Keratinocyte (primary cell): ENCODE results near the gene JOSD1. TPM values are rescaled to one million over a fixed set of nuclear protein-coding genes. Genes with fewer than 3 reads are reported as not detected.

Experiments
- DNase-seq: peaks from one replicate; pipeline ENCODE4 v3.0.0-alpha.2; 2011; ENCODE audit warnings: low read depth, missing footprints, low spot score
- FAIRE-seq: peaks from 2 replicates; lab custom pipeline; 2011; peaks lifted over from hg19 to GRCh38; lab: Jason Lieb, UNC
- H2AFZ ChIP-seq: 2 replicates; pipeline ENCODE4 v1.6.0; 2012; ENCODE audit warnings: low read length, control low read depth, inconsistent platforms; ENCODE audit not compliant: control insufficient read depth
- H3K27ac ChIP-seq: 2 replicates; pipeline ENCODE4 v1.5.1; 2011; ENCODE audit warnings: low read length; ENCODE audit not compliant: control insufficient read depth, insufficient read depth
- H3K27me3 ChIP-seq: 3 replicates; pipeline ENCODE4 v1.6.0; 2011; ENCODE audit warnings: low read length; ENCODE audit not compliant: control insufficient read depth, insufficient read depth; ENCODE audit errors: extremely low read depth
- H3K36me3 ChIP-seq, 2 experiments: 2 replicates in 1 of 2; 3 replicates in 1 of 2; pipeline ENCODE4 v1.5.1; 2011; ENCODE audit warnings: low read length in 2 of 2, mild to moderate bottlenecking in 1 of 2; ENCODE audit not compliant: control insufficient read depth in 2 of 2, insufficient read depth in 2 of 2; ENCODE audit errors: extremely low read depth in 1 of 2
- H3K4me1 ChIP-seq: 3 replicates; pipeline ENCODE4 v1.5.1; 2011; ENCODE audit warnings: low read length; ENCODE audit not compliant: control insufficient read depth, insufficient read depth; ENCODE audit errors: extremely low read depth
- H3K4me2 ChIP-seq: 3 replicates; pipeline ENCODE4 v1.6.0; 2011; ENCODE audit warnings: low read depth, low read length; ENCODE audit not compliant: control insufficient read depth, insufficient read depth; ENCODE audit errors: extremely low read depth
- H3K4me3 ChIP-seq, 3 experiments: fragments of 200-600 bp in 1 of 3; sonication (generic) in 1 of 3; 2 replicates in 2 of 3; 3 replicates in 1 of 3; pipeline ENCODE4 v1.5.1; 2011 to 2016; ENCODE audit warnings: low read length in 3 of 3, mild to moderate bottlenecking in 3 of 3, control low read depth in 2 of 3, inconsistent platforms in 1 of 3, low read depth in 1 of 3, mixed read lengths in 1 of 3, mixed run types in 1 of 3, moderate library complexity in 1 of 3; ENCODE audit not compliant: control insufficient read depth in 2 of 3, insufficient read depth in 2 of 3; ENCODE audit errors: extremely low read depth in 1 of 3
- H3K79me2 ChIP-seq: 2 replicates; pipeline ENCODE4 v1.6.0; 2012; ENCODE audit warnings: low read length; ENCODE audit not compliant: control insufficient read depth, insufficient read depth
- H3K9ac ChIP-seq: 3 replicates; pipeline ENCODE4 v1.6.0; 2011; ENCODE audit warnings: low read length; ENCODE audit not compliant: control insufficient read depth, insufficient read depth; ENCODE audit errors: extremely low read depth
- H3K9me1 ChIP-seq: 3 replicates; pipeline ENCODE4 v1.6.0; 2011; ENCODE audit warnings: low read length; ENCODE audit not compliant: control insufficient read depth, insufficient read depth; ENCODE audit errors: extremely low read depth
- H3K9me3 ChIP-seq: 2 replicates; pipeline ENCODE4 v1.5.1; 2012; ENCODE audit warnings: low read depth, low read length; ENCODE audit not compliant: control insufficient read depth
- H4K20me1 ChIP-seq: 3 replicates; pipeline ENCODE4 v1.6.0; 2011; ENCODE audit warnings: low read length; ENCODE audit not compliant: control insufficient read depth, insufficient read depth; ENCODE audit errors: extremely low read depth
- CTCF ChIP-seq, 3 experiments: IDR thresholded peaks in 1 of 3; conservative IDR thresholded peaks in 1 of 3; optimal IDR thresholded peaks in 1 of 3; 2 replicates in 2 of 3; 3 replicates in 1 of 3; pipeline versions ENCODE3 to v1.5.1; 2011; ENCODE audit warnings: low read length in 3 of 3, mild to moderate bottlenecking in 3 of 3, moderate library complexity in 2 of 3, control low read depth in 1 of 3, inconsistent platforms in 1 of 3; ENCODE audit not compliant: insufficient read depth in 2 of 3; ENCODE audit errors: extremely low read depth in 1 of 3
- EZH2 ChIP-seq: IDR thresholded peaks from one replicate; pipeline ENCODE4 v1.6.1; 2012; ENCODE audit warnings: inconsistent platforms, mild to moderate bottlenecking, low read length, moderate library complexity
- dilution Hi-C: fragments of 300-500 bp; cut with MboI; formaldehyde crosslinking; loops from one replicate; pipeline ENCODE4 v1.7.0; 2020; ENCODE audit warnings: low sequenced_read_pairs; ENCODE audit not compliant: extremely low pct_ligation_motif_present
- polyA plus RNA-seq, 5 experiments: library from polyadenylated mRNA; depleted of rRNA in 3 of 5; stranded (reverse) in 3 of 5; stranded (forward) in 1 of 5; unstranded in 1 of 5; fragments of >200 nt; gene quantifications; 1 replicate in 1 of 5; 2 replicates in 3 of 5; 3 replicates in 1 of 5; pipeline versions ENCODE4 v1.2.1 to v1.2.3, GENCODE V29; 2011 to 2012; ENCODE audit warnings: missing spikeins in 2 of 5, low read depth in 1 of 5, low replicate concordance in 1 of 5

JOSD1 gene
- polyA plus RNA-seq, 1 donor (not counting 4 experiments of a cell fraction or from before 2014, with no cell fraction given), result 32.6 TPM

GRCh38 chr22:38740754-38741153 lies 40.0 kb upstream of the JOSD1 start:
- Histone ChIP-seq H3K4me1 (peaks cover 16% of the 10 kb centered on the region), H3K27ac (no peak overlapping the region), H3K9me1 (no peaks in the 10 kb centered on the region), H3K79me2 (no peaks in the 10 kb centered on the region), H2AFZ (no peak overlapping the region), H4K20me1 (no peaks in the 10 kb centered on the region), H3K4me3 (no peak overlapping the region), H3K27me3 (no peaks in the 10 kb centered on the region), H3K4me2 (no peak overlapping the region), H3K9me3 (no peaks in the 10 kb centered on the region), H3K9ac (no peak overlapping the region), H3K36me3 (peaks cover 46 to 82% of the 10 kb centered on the region in 2 experiments)
- DNase-seq (no peak), FAIRE-seq (no peak)
- TF ChIP-seq CTCF (optimal IDR thresholded peaks at IDR 0.05 in 1 of 3, IDR thresholded peaks at IDR 0.05 in 1 of 3, conservative IDR thresholded peaks at IDR 0.05 in 1 of 3; ENCODE audit: extremely low read depth in 1 of 3, insufficient read depth in 2 of 3, low read length in 3 of 3) (peak in 1 of 3 experiments; percentile 41), EZH2 (no peak)
- dilution Hi-C loops, result no loop called here

- Histone ChIP-seq H3K36me3 (peaks cover 49 to 81% of the 10 kb centered on the region in 2 experiments), H2AFZ (no peak overlapping the region), H3K4me3 (no peak overlapping the region), H4K20me1 (no peaks in the 10 kb centered on the region), H3K4me1 (peaks cover 18% of the 10 kb centered on the region), H3K9me3 (no peaks in the 10 kb centered on the region), H3K9ac (no peak overlapping the region), H3K9me1 (no peaks in the 10 kb centered on the region), H3K27ac (no peak overlapping the region), H3K4me2 (no peak overlapping the region), H3K27me3 (no peaks in the 10 kb centered on the region), H3K79me2 (no peaks in the 10 kb centered on the region)
- TF ChIP-seq EZH2 (no peak), CTCF (optimal IDR thresholded peaks at IDR 0.05 in 1 of 3, IDR thresholded peaks at IDR 0.05 in 1 of 3, conservative IDR thresholded peaks at IDR 0.05 in 1 of 3; ENCODE audit: extremely low read depth in 1 of 3, insufficient read depth in 2 of 3, low read length in 3 of 3) (no peak)
- dilution Hi-C loops, result no loop called here
- no peak for FAIRE-seq
- DNase-seq, result no peak
Observed at GRCh38 chr22:38740116-38740723, 39.5 kb upstream of the JOSD1 start.
